ENCODE measurements around the gene FZD7.

The FZD7 gene

GRCh38 chr2:202067589-202067988 is 33.9 kb downstream of the FZD7 start:
- DNase-seq (ENCODE audit: low read depth) = no peak

- no peak for DNase-seq (ENCODE audit: low read depth)
Observed at GRCh38 chr2:202069170-202070067, 35.8 kb downstream of the FZD7 start.

- no peak for DNase-seq (ENCODE audit: low read depth)
Observed at GRCh38 chr2:202071107-202071506, 37.5 kb downstream of the FZD7 start.

GRCh38 chr2:202072226-202072625 is 38.6 kb downstream of the FZD7 start:
- DNase-seq (ENCODE audit: low read depth) = no peak

- DNase-seq (ENCODE audit: low read depth) = no peak
Observed at GRCh38 chr2:202072737-202073401, 39.2 kb downstream of the FZD7 start, which contains the start of gene KIAA2012. TSS of gene KIAA2012 (plus strand) at chr2:202073255. CDS start at chr2:202073628, 373 bp downstream.

GRCh38 chr2:202074324-202074723 is 40.7 kb downstream of the FZD7 start:
- DNase-seq (ENCODE audit: low read depth) = no peak

GRCh38 chr2:202079310-202079709 is 45.7 kb downstream of the FZD7 start:
- no peak for DNase-seq (ENCODE audit: low read depth)

GRCh38 chr2:202084265-202084664 is 50.6 kb downstream of the FZD7 start:
- DNase-seq (ENCODE audit: low read depth) = no peak

All from stimulated activated CD8-positive, alpha-beta memory T cell treated with anti-CD3 and anti-CD28 coated beads, Interleukin-12 subunit alpha, Interleukin-12 subunit beta, amount 100 ng/mL, for 1 hour (primary cell).